Stomach (tissue), 4 donors: ENCODE measurements around the gene UBE2Z.

ENCODE experiments used
- CTCF ChIP-seq, 7 experiments: fragments of 450-650 bp in 4 of 7; fragments of 200-600 bp in 3 of 7; sonication (generic) in 3 of 7; IDR thresholded peaks; one replicate each; pipeline ENCODE4 v1.5.1; 2016 to 2019; ENCODE audit warnings: antibody characterized with exemption in 7 of 7, control low read depth in 2 of 7, mild to moderate bottlenecking in 1 of 7
- EP300 ChIP-seq: sonication (generic); formaldehyde crosslinking; IDR thresholded peaks from one replicate; pipeline ENCODE4 v1.6.1; 2017; ENCODE audit warnings: antibody characterized with exemption
- POLR2AphosphoS5 ChIP-seq, 3 donors: sonication (generic); formaldehyde crosslinking; IDR thresholded peaks; one replicate each; pipeline ENCODE4 v1.6.1; 2016; ENCODE audit warnings: antibody characterized with exemption in 3 of 3

GRCh38 chr17:48925991-48926342 lies 17.8 kb downstream of the UBE2Z start:
- TF ChIP-seq CTCF (IDR thresholded peaks at IDR 0.05) (no peak), EP300 (no peak), POLR2AphosphoS5 (IDR thresholded peaks at IDR 0.05) (no peak)
